H7 (cell line): ENCODE measurements around the gene SEMA4D. TPM values are rescaled to one million over a fixed set of nuclear protein-coding genes. Genes with fewer than 3 reads are reported as not detected.

Experiments used
- DNase-seq: peaks from one replicate; pipeline ENCODE4 v3.0.0; 2012
- H3K27me3 ChIP-seq: 2 replicates; pipeline ENCODE4 v1.6.0; 2011; ENCODE audit warnings: mild to moderate bottlenecking, low read length; ENCODE audit not compliant: control insufficient read depth, insufficient read depth
- H3K36me3 ChIP-seq: replicated peaks from 2 replicates; pipeline ENCODE4 v1.5.1; 2011; ENCODE audit warnings: low read length; ENCODE audit not compliant: control insufficient read depth, insufficient read depth
- H3K4me3 ChIP-seq: 2 replicates; pipeline ENCODE4 v1.5.1; 2011; ENCODE audit warnings: low read depth, mild to moderate bottlenecking, control low read depth, low read length, moderate library complexity; ENCODE audit not compliant: insufficient read depth
- total RNA-seq: library from RNA; depleted of rRNA; stranded (reverse); fragments of >200 nt; shearing (Covaris generic); gene quantifications from 2 replicates; pipeline ENCODE4 v1.2.3, GENCODE V29; 2014

SEMA4D gene
- total RNA-seq, 1 experiment from 2014 or later = 17.0 TPM

DNA sequence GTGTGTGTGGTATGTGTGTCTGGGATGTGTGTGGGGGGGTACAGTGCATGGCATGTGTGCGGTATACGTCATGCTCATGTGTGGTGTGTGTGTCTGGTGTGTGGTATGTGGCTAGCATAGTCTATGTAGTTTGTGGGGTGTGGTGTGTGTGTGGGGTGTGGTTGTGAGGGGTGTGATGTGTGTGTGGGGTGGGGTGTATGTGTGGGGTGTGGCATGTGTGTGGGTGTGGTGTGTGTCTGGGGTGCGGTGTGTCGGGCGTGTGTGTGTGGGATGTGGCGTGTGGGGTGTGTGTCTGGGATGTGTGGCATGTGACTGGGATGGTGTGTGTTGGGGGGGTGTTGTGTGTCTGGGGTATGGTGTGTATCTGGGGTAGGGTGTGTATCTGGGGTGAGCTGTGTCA, 127.3 kb downstream of the SEMA4D start:
- no peak overlapping the region for H3K4me3 ChIP-seq
- no peaks in the 10 kb centered on the region for H3K27me3 ChIP-seq
- DNase-seq = no peak
- H3K36me3 ChIP-seq = no peaks in the 10 kb centered on the region; the same call in 1 of the 2 replicates

DNA sequence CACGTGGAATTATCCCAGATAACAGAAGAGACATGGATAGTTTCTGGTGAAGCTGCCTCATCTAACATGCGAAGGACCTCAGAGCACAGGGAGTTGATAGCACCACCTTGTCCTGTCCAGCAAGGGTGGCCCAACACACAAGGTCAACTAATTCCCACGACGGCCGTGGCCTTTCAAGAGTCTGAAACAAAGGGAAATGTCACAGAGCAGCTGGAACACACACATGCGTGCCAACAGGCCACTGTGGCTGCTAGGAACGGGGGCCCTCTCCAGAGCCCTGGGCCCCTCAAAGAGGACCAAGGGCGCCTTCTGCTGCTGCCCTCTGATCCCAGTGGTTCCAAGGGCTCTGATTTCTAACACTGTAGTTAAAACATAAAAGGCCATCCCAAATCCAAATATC, 128.9 kb downstream of the SEMA4D start:
- Histone ChIP-seq H3K4me3 (no peak overlapping the region), H3K27me3 (no peaks in the 10 kb centered on the region), H3K36me3 (no peaks in the 10 kb centered on the region; the same call in 1 of the 2 replicates)
- no peak for DNase-seq

DNA sequence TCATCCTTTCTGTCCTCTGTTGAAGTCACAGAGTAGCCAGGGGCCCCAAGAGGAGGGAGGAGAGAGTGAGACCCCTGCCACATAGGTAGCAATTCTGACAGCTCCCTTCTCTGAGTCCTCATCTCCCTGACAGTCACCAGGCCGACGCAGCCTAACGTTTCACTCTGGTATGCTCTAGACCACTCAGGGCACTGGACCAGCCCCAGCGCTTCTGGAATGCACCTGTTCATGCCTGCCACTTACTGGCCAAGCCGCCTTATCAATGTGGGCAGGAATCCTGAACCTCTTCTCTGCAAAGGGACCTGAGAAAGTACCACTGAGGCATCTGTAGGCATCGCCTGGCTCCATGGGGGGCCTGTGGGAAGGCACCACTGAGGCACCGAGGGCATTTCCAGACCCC, 129.4 kb downstream of the SEMA4D start:
- no peak overlapping the region for H3K4me3 ChIP-seq
- no peaks in the 10 kb centered on the region; the same call in 1 of the 2 replicates for H3K36me3 ChIP-seq
- no peaks in the 10 kb centered on the region for H3K27me3 ChIP-seq
- DNase-seq = peak; percentile 30

DNA sequence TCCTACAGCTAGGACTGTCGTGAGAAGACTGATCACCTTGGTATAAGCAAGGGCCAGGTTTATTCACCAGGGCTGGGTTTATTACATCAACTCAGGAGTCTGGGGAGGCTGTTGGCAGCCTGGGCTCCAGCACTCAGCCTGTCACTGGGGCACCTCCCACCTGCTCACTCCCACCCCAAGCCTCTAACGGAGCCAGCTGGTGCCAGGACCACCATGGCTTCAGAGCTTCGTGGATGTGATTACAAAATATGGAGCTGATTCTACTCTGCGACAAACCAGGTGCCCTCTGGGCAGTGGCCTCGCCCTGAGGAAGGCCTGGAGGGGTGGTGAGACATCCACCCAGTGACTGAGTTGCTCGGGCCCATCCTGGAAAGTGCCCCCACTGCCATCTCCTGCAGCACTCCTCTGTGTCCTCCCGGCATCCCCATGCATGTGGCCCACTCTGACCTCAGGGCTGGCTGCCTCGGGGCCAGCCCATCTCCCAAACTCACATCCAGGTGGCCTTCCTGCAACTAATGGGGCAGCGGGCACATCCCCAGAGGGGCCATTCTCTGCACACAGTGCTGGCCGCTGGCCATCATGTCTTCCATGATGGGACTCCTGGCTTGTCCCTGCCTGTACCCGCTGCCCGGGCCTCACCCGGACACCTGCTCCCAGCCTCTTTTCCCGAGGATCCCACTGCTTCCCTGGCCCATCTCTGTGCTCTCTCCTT, 130.0 kb downstream of the SEMA4D start:
- DNase-seq = peak; percentile 42
- no peaks in the 10 kb centered on the region; the same call in 1 of the 2 replicates for H3K36me3 ChIP-seq
- H3K4me3 ChIP-seq = no peak overlapping the region
- H3K27me3 ChIP-seq = no peaks in the 10 kb centered on the region

DNA sequence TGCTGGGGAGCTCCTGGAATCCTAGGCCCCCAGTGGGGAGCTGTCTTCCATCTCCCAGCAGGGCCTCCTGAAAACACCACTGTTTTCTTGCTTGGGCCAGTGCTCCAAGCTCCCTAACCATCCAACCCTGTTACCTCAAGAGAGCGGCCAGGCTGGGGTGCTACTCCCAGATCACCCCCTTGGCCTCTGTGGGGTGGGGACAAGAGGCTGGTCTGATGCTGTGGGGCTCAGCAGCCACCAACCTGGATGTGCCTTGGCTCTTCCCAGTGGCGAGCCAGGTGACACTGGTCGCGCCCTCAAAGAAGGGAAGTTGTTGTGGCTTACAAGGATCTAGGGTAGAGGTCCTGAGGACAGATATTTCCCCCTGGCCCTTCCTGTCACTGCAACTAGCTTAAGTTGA, 130.6 kb downstream of the SEMA4D start:
- H3K4me3 ChIP-seq = no peak overlapping the region
- no peaks in the 10 kb centered on the region for H3K27me3 ChIP-seq
- peak; percentile 33 for DNase-seq
- H3K36me3 ChIP-seq = no peaks in the 10 kb centered on the region; the same call in none of the 2 replicates

DNA sequence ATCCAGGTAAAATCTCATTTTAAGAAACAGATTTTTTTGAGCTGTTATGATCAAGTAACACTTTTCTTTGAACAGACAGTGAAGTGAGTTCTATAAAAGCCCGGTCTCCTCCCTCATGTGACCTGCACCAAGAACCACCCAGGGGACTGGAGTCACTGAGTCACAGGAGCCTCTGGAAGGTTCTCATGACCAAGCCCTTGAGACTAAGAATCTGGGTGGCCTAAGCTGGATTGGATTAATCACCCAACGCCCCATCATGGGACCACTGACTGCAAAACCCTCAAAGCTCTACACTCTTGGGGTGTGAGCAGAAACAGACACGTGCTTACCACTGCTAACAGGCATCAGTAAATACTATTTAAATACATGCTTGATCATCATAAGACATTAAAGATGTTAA, 131.2 kb downstream of the SEMA4D start:
- Histone ChIP-seq H3K27me3 (no peaks in the 10 kb centered on the region), H3K4me3 (no peak overlapping the region), H3K36me3 (peaks cover 5% of the 10 kb centered on the region)
- peak; percentile 33 for DNase-seq

DNA sequence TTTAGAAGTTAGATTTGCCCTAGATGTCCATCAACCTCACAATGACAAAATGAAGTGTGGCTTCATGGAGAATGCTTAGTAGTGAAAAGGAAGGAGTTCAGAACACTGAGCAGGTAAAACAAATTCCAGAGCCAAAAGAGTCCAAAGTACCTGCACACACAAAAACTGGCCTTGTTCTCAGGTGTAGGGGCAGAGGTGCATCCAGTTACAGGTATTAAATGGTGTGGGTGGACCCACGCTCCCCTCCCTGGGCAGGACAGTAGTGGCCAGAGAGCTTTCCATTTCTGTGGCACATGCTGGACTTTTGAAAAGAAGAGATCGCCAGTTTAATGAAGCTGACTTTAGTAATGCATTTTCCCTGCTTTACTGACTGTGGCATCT, 132.4 kb downstream of the SEMA4D start:
- H3K36me3 ChIP-seq = peaks cover 13% of the 10 kb centered on the region
- DNase-seq = no peak
- no peak overlapping the region for H3K4me3 ChIP-seq
- H3K27me3 ChIP-seq = no peaks in the 10 kb centered on the region

DNA sequence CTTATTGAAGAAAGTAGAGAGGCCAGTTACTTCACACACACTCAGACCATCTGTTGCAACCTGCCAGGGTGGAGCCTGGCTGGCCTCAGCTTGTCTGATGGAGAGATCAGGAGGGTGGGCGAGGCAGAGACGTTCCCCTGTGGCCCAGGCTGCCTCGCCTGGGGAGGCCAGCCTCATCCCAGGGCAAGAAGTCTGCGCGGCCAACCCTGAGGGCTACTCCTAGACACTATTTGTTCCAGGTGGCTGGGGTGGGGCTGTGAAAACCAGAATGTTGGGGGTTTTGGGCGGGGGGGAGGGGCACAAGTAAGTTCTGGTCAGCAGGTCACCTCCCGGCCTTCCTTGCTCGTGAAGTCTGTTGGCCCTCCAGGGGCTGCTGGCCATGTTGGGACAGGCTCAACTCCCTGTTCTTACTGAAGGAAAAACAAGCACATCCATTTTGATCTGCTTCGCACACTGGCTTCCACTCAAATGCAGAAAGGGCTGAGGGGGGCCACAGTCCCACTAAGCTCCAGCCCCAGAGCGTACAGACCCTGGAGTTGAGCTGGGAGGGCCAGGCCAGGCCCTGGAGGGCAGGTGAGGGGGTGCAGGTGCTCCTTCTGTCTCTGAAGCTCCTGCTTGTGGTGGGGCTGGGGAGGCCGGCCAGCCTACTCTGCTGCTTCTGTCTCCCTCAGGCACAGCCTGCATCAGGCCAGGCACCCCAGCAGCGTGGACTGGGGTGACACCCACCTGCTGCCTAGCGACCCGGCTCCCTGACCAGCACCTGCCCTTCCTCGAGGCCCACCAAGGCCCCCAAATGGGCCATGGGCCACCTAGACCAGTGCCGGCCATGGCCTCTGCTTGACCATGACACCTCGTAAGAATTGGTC, 133.0 kb downstream of the SEMA4D start:
- no peak overlapping the region for H3K4me3 ChIP-seq

DNA sequence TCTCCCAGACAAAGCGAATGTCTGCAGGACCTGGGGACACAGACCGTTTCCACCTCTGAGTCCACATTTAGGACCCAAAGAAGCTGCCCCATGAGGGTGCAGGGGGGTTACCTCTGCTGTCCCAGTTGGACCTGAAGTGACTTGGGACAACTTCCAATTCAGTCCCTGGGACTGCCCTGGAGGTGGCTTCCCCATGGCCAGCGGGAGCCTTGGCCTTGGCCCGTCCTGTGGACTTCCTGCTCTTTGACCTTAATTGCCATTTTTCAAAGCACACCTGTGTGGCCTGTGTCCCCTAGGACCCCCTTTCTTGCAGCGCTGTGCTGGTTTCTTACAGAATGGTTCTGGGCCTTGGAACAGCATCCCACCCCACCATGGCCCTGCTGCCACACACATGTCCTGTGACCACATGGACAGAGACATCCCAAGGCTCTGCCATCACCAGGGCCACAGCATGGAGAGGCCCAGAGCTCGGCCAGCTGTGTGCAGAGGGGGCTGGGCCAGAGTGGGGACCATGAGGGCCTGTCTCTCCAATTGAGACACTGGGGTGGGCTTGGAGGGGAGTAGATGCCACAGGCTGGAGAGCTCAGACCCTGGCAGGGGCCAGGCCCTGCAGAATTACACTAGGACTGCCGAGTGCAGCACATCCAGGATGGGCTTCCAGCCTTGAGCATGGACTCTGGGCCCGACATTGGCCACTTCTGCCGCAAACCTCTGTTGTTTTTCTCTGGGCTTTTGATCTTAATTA, 133.8 kb downstream of the SEMA4D start:
- H3K27me3 ChIP-seq = no peaks in the 10 kb centered on the region
- no peak overlapping the region for H3K4me3 ChIP-seq
- H3K36me3 ChIP-seq = peaks cover 19% of the 10 kb centered on the region
- DNase-seq = peak; percentile 42

More for the DNA sequence above, 133.0 kb downstream of the SEMA4D start:
- H3K36me3 ChIP-seq = peaks cover 16% of the 10 kb centered on the region
- no peaks in the 10 kb centered on the region for H3K27me3 ChIP-seq
- DNase-seq = peak; percentile 64

DNA sequence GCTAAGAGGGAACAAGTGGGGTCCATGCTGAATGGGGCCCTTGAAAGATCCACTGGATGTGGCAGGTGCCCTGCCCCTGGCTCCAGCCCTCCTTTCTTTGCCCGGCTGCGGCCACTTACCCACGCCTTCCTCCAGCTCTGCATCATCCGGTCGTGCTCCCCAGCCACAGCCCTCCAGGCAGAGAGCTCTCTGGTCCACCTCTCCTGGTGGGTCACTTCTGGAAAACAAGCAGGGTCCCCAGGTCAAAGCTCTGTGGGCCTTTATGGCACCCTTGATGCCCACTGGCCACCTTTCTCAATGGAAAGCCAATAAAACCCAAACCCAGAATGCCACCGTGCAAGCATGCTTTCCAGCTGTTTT, 134.6 kb downstream of the SEMA4D start:
- Histone ChIP-seq H3K4me3 (no peak overlapping the region), H3K36me3 (peaks cover 24% of the 10 kb centered on the region), H3K27me3 (no peaks in the 10 kb centered on the region)
- peak; percentile 33 for DNase-seq

DNA sequence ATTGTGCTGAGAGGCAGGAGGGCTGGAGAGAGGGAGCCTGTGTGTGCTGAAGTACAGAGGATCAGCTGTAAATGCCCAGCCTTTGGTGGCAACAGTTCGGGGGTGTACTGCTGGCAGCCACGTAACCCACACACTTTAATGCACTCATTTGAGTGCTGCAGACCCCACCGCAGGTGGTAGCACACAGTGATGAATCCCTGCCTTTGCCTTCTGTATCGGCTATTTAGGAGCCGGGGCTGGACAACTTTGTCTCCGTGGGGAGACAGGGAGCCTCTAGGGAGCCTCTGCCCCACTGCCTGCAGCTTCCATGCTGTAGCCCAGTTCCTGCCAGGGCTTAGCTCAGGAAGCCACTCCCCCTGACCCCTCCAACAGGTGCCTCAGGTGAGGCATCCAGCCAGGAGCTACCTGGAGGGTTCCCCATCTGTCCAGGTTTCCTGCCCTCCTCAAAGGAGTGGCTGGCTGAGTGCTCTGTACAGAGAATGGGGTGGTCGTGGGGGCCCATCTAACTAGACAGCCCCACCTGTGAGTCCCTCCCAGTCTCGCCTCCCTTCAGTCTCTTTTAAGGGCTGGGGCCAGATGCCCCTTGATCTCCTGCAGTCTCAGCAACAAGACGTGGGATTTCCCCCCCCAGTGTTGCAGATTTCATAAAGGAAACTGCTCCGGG, 135.1 kb downstream of the SEMA4D start:
- Histone ChIP-seq H3K4me3 (no peak overlapping the region), H3K27me3 (no peaks in the 10 kb centered on the region), H3K36me3 (peaks cover 29% of the 10 kb centered on the region)
- DNase-seq = peak; percentile 41

DNA sequence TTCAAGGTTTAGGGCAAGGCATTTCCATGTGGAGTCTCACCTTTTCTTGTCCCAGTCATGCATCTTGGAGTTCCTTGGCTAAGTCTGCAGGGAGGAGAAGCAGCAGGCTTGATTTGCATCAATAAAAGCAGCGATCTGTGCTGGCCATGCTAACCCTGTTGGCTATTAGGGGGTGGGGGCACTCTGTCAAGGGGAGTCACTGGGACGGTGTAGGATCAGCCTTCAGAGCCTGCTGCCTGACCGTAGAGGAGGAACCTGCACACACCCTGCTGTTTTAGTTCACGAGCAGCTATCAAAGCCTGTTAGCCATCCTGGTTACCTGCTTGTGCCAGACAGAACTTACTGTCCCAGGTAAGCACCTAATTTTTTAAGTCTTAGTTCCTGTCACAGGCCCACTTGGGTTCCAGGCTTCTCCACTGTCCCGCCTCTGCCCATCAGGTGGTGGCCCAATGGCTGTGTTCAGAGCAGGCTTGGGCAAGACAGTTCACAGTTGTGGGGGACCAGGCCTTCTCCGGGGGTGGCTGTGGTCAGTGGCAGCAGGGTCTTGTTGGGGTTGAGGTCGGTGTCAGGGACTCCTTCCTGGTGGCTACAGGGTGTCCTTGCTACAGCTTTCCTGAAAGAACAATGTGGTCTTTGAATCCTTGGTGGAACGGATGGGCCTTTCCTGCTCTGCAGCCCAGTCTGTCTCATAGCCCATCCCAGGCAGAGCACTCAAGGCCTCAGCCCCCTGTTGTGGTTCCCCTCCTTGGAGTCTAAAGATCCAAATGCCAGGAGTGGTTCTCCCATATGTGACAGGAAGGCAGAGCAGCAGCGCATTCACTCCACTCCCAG, 135.9 kb downstream of the SEMA4D start:
- DNase-seq = no peak
- peaks cover 36% of the 10 kb centered on the region for H3K36me3 ChIP-seq
- H3K4me3 ChIP-seq = no peak overlapping the region
- no peaks in the 10 kb centered on the region for H3K27me3 ChIP-seq

DNA sequence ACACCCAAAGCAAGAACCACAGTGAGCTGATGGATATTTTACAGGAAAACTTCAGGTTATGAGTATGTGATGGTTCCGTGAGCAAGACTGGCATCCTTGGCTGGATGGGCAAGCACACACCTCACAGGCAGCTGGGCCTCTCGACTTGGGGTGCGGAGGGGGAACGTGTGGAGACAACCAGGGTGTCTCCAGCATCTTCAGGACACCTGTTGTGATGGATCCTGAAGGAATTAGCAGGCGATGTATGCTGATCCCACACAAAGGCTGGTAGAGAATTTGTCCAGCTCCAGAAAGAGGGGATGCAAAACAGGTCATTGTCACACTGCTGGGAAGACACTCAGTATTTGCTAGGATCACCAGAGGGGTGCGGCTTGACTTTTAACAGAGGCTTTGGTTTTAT, 136.9 kb downstream of the SEMA4D start:
- Histone ChIP-seq H3K4me3 (no peak overlapping the region), H3K36me3 (peaks cover 37% of the 10 kb centered on the region), H3K27me3 (no peaks in the 10 kb centered on the region)
- DNase-seq = no peak
